SW480 (cell line): ENCODE data around the gene PYDC2.

Experiments
- DNase-seq: peaks from one replicate; pipeline ENCODE4 v3.0.0-alpha.2; 2016; ENCODE audit warnings: low spot score

The PYDC2 gene

DNA sequence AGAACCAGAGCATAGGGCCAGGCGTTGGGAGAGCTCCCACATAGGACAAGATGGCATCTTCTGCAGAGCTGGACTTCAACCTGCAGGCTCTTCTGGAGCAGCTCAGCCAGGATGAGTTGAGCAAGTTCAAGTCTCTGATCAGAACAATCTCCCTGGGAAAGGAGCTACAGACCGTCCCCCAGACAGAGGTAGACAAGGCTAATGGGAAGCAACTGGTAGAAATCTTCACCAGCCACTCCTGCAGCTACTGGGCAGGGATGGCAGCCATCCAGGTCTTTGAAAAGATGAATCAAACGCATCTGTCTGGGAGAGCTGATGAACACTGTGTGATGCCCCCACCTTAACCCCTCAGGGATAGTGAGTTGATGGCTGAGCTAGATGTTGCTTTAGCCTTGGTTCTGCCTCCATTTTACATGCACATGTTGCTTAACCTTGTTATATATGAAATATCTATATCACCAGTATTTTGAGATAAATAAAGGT is at the start of gene PYDC2:
PYDC2 (plus strand) TSS at position 51 of the 483 bp plus-strand sequence; CDS start at position 51, 0 bp downstream.
- DNase-seq: no peak

DNA sequence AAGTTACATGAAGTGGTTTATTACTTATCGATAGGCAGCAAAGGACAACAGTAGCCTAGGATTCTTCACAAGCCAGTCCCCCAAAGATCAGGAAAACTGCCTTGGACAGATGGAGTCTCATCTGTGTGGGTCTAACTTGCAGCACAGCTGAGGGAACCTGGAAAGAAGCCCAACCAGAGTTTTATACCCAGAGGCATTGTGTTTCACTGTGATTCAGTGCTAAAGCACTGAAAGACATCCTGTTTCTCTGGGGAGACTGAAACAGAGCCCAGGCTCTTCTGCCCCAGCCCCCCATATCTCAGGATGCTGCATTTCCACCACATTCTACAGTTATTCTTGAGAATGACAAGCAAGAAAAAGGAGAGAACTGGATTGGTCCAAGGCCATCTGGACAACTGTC is 48.2 kb upstream of the PYDC2 start:
- DNase-seq: no peak

- no peak for DNase-seq
Measured at GRCh38 chr3:191414286-191414685, 46.7 kb upstream of the PYDC2 start.

DNA sequence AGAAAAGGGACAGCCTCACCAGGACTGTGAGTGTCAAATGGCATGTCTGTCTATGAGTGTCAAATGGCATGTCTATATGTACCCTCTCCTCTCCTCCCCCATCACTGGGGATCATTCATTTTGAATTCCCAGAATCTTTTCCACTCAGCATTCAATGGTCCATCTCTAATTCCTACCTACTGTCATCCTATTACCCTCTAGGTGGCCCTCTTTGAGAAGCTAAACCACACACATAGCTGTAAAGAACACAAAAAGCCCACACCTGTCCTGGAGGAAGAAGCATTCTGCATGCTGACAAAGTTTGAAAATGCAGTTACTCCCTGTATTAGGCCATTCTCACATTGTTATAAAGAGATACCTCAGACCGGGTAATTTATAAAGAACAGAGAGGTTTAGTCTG is 46.2 kb upstream of the PYDC2 start:
- DNase-seq: no peak

GRCh38 chr3:191415566-191415965 is 45.4 kb upstream of the PYDC2 start:
- DNase-seq: no peak

DNA sequence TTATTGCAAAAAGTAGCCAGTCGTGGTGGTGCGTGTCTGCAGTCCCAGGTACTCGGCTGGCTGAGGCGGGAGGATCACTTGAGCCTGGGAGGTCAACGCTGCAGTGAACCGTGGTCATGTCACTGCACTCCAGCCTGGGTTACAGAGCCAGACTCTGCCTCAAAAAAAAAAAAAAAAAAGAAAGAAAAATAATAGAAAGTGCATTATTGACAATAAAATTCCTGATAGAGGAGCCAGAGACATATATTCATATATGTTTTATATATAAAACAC is 43.6 kb upstream of the PYDC2 start:
- DNase-seq: no peak

- no peak for DNase-seq
Measured at GRCh38 chr3:191420771-191421170, 40.2 kb upstream of the PYDC2 start.

DNA sequence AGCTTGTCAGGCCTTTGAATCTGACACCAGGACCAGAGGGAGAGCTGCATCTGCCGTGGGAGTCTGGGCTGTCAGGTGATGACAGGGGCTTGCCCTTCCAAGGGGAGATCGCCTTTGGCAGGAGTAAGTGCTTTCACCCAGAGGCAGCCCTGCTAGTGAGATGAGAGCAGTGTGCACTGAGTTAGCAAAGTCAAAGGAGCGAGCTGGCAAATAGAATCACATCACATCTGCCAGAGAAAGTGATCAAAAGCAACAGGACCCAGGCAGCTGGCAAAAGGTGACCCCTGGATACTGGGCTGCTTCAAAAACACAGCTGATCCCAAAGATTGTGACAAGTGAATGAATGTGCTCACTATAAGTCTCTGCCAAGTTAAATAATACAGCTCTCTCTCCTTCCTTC is 36.1 kb upstream of the PYDC2 start:
- DNase-seq: no peak

GRCh38 chr3:191425322-191425734 is 35.6 kb upstream of the PYDC2 start:
- no peak for DNase-seq

DNA sequence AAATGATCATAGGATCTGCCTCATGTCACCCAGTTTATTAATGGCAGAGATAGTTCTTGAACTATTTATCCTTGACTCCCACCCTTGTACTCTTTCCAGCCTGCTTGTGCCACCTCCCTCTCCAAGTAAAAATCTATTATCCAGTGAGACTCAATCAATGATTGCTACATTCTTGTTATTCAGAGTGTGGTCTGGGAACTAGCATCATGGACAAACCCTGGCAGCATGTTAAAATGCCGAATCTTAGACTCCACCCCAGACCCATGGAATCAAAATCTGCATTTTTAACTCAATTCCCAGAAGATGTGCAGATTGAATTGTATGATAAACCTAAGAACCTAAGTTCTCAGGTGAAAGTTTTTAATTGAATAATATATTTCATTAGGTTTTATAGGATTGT is 34.7 kb upstream of the PYDC2 start:
- no peak for DNase-seq

DNA sequence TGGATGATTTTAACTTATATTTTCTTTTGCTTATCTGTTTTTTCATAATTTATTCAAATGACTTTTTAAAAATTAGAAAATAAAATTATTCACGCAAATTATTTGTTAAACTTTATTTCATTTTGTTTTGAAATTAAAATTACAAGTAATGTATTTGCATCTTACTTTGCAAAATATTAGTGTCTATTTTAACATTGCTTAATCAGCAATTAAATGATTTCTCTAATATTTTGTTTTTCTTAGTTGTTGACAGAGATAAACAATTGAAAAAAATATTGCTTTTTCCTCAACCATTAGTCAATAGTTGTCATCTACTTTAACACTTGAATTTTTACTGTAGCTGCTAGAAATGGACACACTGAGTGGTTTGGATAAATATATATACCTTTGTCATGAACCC is 32.8 kb upstream of the PYDC2 start:
- no peak for DNase-seq

GRCh38 chr3:191430103-191430502 is 30.9 kb upstream of the PYDC2 start:
- no peak for DNase-seq

- DNase-seq: no peak
Measured at GRCh38 chr3:191431160-191431822, 29.7 kb upstream of the PYDC2 start.

- no peak for DNase-seq
Measured at GRCh38 chr3:191432162-191432561, 28.8 kb upstream of the PYDC2 start.

DNA sequence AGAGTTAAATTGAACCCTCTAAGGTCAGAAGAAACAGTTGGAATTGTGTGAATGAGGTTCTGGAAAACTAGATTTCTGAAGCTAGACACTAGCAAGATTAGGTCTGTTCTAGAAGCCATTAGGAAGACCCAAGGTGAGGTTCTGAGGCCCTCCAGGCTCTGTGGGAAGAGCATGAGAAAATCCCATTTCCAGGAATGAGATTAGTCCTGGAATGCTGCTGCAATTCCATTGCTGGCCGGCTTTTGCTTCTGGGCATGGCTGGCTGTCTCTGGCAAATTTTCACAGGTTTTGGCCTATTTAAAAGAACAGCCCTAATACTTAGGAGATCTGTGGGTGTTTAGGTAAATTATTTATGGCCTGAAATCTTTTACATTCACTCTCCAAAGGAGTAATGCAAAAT is 26.9 kb upstream of the PYDC2 start:
- no peak for DNase-seq

DNA sequence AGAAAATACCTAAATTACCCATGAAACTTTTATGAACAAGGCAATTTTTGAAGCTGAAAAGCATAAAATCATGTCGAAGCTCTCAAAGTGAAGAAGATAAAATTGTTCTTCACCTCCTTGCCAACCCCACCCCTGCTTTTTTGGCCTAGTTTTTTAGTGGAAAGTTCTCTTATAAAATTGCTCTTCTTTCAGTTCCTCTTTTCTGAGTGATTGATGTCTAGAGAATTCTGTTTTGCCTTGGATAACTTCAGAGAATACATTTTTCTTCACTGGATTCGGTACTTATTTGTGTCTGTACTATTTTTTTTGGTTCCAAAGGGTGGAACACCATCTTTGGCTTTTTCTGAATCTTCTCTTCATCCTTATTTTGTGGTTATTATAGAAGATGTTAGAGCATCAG is 25.0 kb upstream of the PYDC2 start:
- no peak for DNase-seq

DNA sequence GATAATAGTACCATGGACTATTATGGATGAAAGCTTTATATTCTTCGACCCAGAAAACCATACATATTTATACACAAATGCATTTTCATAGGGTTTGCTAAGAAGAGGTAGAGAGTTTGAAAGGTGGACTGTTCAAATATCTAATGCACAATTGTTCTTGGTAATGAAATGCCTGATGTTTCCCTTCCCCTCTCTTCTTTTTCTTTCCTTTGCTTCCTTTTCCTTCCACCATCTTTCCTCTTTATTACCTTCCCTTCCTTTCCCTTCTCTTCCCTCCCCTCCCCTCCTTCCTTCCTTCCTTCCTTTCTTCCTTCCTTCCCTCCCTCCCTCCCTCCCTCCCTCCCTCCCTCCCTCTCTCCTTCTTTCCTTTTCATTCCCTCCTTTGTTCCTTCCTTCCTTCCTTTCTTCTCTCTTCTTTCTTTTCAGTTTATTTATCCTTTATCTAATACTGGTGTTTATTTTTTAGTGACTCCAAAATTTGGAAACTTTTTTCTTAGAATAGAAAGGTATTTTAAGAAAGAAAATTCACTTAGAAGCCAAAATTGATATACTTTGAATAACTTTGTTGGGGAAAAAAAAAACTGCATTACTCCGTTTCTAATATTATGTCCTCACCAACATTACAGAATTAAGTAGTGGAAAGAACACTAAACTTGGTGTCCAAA is 22.7 kb upstream of the PYDC2 start:
- DNase-seq: no peak

GRCh38 chr3:191440532-191440931 is 20.4 kb upstream of the PYDC2 start:
- no peak for DNase-seq

DNA sequence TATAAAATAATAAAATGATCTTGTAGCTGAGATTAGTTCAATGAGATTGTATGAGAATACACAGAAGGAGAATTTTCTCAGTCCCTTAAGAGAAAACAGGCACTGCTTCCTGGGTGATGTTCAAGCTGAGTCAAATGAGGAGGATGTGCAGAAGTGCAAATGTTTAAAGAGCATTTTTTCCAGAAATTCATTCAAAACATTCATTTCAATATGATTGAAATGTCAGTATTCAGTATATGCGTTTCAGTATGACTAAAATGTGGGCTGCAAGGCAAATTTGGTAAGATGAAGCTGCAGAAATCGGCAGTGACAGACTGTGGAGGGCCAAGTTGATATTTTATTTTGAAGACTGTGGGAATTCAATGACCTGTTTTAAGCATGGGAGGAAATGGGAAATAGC is 19.3 kb upstream of the PYDC2 start:
- DNase-seq: no peak

- no peak for DNase-seq
Measured at GRCh38 chr3:191444569-191444968, 16.4 kb upstream of the PYDC2 start.

GRCh38 chr3:191449256-191449655 is 11.7 kb upstream of the PYDC2 start:
- no peak for DNase-seq

- no peak for DNase-seq
Measured at GRCh38 chr3:191455257-191455952, 5.6 kb upstream of the PYDC2 start.

DNA sequence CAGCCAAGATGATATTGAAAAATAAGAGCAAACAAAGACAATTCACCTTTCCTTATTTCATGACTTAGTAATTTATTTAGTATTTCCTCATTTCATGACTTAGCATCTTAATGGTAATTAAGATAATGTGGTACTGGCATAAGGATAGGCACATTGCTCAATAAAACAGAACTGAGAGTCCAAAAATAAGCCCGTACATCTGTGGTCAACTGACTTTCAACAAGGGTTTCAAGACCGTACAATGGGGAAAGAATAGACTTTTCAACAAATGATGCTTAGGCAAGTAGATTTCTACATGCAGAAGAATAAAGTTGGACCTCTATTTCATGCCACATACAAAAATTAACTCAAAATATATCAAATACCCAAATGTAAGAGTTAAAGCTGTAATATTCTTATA is 603 bp upstream of the PYDC2 start:
- DNase-seq: no peak

- no peak for DNase-seq
Measured at GRCh38 chr3:191470080-191470479, 9.1 kb downstream of the PYDC2 start.
